HG02973 (cell line): Measurements from ENCODE around the gene SMARCC2.

Experiments
- ATAC-seq: cut with Tn5 transposase; IDR thresholded peaks from one replicate; pipeline ENCODE4 v1.9.1; 2021; ENCODE audit warnings: moderate library complexity; ENCODE audit not compliant: unreplicated experiment

SMARCC2 gene

DNA sequence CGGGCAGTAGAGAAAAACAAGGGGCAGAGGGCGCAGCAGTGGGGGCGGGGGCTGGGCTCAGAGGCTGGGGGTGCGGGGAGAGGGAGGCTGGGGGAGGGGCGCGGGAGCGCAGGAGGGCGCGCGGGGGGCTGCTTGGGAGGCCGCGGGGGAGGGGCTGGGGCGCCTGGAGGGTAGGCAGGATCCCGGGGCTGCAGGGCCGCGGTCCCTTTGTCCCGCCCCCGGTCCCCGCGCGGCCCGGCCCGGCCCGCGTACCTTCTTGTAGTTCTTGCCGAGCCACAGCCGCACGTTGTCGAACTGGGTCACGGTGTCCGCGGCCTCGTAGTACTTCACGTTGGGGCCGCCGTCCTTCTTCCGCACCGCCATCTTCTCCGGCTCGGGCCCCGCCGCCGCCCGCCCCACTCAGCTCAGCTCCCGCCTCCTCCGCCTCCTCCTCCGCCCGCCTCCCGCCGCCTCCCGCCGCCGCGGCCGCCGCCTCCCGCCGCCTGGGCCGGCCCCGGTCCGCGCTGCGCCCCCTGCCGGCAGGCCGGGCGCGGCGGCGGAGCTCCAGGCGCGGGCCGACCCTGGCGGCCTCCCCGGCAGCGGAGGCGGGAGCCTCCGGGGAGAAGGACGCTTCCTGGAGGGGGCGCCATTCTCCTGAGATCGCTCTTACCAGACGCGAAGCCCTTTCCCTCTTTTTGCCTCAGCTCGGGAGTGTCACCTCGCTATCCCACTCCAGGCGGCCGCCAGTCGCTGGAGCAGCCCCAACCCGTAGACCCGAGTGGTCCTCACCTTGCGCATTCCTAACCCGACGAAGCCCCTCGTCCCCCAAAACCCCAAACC lies at the start of gene SMARCC2:
Gene SMARCC2, minus strand, starts transcription at position 385 of the 819 bp plus-strand sequence. Its CDS starts 22 bp downstream, at position 363.
- ATAC-seq, result peak; percentile 63

GRCh38 chr12:56237552-56237951 lies 48.3 kb upstream of the SMARCC2 start:
- ATAC-seq, result no peak

DNA sequence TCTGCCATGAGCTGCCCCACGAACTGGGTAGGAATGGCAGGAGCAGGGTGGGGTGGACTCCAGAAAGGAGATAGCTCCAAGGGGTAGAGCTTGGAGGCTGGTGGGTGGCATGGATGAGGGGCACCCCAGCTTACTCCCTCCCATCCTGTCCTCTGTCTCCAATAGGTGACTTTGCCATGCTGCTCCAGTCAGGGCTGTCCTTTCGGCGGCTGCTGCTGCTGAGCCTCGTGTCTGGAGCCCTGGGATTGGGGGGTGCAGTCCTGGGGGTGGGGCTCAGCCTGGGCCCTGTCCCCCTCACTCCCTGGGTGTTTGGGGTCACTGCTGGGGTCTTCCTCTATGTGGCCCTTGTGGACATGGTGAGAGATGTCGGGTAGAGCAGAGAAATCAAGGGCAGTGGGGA lies 47.7 kb upstream of the SMARCC2 start:
- ATAC-seq, result no peak

DNA sequence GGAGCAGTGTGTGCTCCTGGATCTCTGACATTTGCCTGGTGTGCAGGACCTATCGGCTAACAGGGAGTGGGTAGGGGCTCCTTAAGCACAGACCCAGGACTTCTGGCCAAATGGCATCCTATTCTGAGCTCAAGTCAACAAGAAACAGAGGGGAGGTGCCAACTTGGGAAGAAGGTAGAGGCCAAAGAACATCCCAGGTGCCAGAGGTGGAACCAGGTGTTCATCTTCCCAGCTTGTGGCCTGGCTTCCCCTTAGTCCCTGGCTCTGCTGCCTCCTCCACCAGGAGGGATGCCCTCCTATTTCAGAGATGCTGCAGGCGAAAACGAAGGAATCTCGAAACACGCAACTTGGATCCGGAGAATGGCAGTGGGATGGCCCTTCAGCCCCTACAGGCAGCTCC lies 46.8 kb upstream of the SMARCC2 start:
- no peak for ATAC-seq

DNA sequence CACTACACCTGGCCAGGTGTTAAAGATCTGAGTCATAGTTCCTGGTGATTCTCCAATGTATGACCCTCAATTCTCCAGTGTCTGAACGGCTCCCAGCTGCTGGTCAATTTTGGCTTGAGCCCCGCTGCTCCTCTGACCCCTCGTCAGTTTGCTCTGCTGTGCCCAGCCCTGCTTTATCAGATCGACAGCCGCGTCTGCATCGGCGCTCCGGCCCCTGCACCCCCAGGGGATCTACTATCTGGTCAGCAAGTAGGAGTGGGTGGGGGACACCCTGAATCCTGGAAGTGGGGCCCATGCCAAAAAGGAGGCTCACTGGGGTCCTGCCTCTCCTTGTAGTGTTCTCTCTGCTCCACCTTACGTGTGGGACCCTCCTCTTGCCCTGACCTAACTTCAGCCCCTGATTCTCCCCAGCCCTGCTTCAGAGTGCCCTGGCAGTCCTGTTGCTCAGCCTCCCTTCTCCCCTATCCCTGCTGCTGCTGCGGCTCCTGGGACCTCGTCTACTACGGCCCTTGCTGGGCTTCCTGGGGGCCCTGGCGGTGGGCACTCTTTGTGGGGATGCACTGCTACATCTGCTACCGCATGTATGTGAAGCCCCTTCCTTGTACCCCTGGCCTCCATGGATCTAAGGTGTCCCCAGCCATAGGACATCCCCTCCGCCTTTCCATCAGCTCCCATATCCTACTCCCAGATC lies 45.6 kb upstream of the SMARCC2 start:
- no peak for ATAC-seq

DNA sequence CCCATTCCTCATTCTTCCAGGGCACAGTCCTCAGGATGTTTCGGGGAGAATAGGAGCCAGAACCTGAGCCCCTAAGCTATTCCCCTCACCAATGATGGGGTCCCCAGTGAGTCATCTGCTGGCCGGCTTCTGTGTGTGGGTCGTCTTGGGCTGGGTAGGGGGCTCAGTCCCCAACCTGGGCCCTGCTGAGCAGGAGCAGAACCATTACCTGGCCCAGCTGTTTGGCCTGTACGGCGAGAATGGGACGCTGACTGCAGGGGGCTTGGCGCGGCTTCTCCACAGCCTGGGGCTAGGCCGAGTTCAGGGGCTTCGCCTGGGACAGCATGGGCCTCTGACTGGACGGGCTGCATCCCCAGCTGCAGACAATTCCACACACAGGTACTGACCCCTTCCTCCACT lies 41.9 kb upstream of the SMARCC2 start:
- no peak for ATAC-seq

GRCh38 chr12:56230432-56231183 lies 41.3 kb upstream of the SMARCC2 start:
- no peak for ATAC-seq

DNA sequence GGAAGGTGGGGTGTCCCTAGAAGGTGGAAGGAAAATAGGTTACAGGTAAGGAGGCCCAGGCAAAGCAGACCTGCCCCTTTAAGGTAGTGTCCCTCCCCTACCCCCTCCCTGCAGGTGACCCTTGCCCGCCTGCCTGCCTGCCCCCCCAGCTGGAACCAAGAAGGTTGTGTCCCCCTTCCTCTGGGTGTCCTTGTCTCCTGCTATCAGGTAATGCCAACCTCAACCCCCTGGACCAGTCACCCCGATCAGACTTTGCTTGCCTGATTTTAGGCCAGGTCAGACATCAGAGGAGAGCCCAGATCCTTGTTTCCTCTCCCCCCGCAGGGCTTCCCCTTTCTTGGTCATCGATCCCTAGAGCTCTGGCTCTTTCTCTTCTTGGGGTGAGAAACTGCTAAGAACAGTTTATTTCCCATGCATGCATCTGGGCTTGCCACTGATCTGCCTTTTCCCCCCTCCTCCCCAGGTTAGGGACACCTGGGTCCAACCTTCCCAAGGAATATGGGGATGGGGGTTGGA lies 40.7 kb upstream of the SMARCC2 start, which contains the start of gene SLC39A5:
Gene SLC39A5, plus strand, starts transcription at position 136 of the 516 bp plus-strand sequence. CDS start 1,224 bp downstream, outside the sequence.
- no peak for ATAC-seq

- no peak for ATAC-seq
Measured at GRCh38 chr12:56229082-56229481, 39.8 kb upstream of the SMARCC2 start.

GRCh38 chr12:56224954-56225353 lies 35.7 kb upstream of the SMARCC2 start:
- no peak for ATAC-seq

DNA sequence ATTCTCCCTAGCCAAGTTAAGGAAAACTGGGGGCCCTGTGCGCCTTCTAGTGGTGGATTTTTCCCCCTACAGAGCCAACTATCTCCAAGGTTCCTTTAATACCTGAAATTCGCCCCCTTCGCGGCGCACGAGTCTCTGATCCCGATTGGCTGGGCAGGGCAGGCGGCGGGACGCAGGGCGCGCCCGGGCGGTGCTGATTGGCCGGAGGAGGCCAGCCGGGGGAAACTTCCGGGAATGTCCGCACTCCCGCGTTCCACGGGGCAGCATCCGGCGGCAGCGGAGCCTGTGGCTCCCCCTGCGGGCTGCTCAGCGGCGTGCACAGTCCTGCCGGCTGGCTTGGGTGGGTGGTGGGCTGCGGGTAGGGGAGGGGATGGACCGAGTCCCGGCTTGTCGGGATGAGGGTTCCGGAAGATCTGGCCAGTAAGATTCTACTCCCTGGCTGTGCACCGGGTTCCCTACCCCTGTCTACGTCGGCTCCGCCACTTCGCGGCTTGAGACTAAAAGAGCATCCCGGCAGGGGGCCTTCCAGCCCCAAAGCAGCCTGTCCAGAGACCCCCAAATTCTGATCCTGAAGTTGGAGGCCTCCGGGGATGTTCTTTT lies 34.9 kb upstream of the SMARCC2 start, which contains the start of gene NABP2:
Gene NABP2, plus strand, starts transcription at position 241 of the 600 bp plus-strand sequence. CDS start 515 bp downstream, outside the sequence.
- peak; percentile 76 for ATAC-seq

- ATAC-seq, result no peak
Measured at GRCh38 chr12:56223571-56224101, 34.4 kb upstream of the SMARCC2 start.

DNA sequence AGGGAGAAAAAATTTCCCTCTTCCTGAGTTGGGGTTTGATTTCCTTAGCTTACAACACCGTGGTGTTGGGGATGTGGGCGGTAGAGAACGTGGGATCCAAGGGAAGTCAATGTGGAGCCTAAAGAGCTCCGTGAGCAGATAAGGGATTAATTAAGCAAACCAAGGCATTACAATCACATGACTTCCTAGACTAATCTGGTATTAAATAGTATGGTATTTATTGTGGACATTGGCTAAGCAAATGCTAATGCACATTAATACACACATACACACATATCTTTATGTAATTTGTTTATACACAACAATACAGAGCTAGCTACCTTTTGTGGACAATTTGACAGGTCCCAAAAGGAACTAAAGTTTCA lies 33.2 kb upstream of the SMARCC2 start:
- ATAC-seq, result no peak

DNA sequence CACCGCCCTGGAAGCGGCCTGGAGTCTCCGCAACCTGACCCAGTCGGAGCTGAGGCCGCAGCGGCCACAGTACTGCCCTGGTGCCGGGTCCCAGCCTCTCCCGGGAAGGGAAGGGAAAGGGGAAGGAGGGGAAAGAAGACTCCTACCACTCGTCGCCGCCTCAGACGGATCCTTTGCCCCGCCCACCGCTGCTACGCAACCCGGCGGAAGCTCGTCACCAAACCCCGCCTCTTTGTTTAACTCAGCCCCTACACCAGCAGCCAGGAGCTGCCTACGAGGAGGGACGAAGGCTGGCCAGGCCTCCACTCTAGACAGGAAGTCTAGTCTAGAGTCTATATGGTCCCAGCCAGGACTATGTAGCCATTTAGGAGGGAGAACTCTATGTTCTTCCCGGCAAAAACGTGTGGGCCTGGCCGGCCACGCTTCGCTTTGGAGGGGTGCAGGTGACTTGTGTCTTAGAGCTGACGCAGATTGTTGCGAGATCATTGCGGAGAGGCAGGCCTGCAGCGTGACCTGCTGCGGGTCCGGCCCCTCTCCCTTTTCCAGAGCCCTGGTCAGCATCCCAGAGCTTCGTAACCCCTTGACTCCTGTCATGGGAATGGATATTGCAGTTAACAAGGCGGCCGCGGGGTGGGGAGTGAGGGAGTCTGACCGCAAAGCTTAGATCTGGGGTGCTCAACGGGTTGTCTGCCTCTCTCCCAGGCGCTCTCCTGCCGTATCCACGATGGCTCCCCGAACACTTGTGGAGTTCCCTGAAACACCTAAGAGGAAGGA lies 32.7 kb upstream of the SMARCC2 start, which contains the start of gene RNF41:
Gene RNF41, minus strand, starts transcription at position 166 of the 774 bp plus-strand sequence. CDS start 7,875 bp downstream, outside the sequence.
- ATAC-seq, result peak; percentile 73

DNA sequence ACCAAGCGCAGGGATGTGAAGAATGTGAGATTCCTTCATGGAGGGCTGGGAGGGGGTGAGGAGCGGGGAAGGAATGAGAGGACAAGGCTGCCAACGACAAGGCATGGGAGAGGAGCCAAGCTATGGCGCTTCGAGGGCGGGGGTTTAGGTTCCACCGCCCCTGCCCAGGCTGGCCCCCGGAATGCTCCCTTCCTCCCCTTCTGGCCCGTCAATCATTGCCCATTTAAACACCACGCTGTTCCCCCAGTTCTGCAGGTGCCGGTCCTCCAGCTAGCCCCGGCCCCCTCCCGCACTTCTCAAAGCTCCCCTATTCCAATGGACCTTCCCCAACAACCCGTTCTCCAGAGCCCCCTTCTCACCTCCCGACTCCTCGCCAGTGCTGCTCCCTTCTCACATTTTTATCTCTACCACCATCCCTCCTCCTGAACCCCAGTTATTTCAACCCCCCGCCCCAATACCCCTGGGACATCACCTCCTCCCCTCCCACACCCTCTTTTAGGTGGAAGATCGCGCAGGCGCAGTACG lies 32.0 kb upstream of the SMARCC2 start:
- ATAC-seq, result peak; percentile 9

DNA sequence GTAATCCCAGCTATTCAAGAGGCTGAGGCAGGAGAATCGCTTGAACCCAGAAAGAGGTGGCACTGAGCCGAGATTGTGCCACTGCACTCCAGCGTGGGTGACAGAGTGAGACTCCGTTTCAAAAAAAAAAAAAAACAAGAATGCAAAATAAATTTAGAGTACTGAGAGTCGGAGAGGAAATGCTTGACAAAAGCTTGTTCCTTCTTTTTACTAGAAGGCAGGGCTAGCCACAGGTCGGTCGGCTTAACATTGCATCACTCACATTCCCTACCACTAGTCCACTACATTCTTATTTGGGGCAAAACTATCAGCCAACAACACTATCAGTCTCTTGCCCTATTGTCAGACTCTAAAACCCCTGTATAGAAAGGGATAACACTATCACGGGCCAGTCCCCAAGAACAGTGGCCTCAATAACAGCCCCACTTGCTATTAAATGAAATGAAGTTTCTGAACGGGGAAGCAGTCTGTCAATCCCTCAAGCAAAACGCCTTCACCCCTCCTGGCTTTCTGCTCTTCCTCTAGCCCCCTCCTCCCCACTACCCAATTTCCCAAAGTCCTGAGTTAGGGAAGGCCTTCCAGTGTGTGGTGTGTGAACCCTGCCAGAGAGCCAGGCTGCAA lies 31.4 kb upstream of the SMARCC2 start:
- no peak for ATAC-seq

GRCh38 chr12:56219840-56220239 lies 30.6 kb upstream of the SMARCC2 start:
- ATAC-seq, result no peak

GRCh38 chr12:56216461-56216860 lies 27.2 kb upstream of the SMARCC2 start:
- ATAC-seq, result no peak

DNA sequence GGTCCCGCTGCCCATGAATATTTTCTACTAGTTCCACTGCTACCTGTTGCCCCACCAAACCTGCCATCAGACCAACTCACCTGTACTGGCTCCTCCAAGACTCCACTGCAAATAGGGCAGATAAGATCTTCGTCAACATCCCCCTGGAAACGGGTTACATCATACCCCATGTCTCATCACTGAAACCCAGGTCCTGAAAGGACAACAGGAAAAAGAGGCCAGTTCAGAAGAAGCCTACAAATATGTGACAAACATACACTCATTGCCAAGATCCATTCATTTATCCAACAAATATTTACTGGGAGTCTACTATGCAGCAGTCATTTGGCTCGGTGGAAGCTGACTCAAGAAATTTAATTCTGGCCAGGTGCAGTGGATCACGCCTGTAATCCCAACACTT lies 24.6 kb upstream of the SMARCC2 start:
- no peak for ATAC-seq
